ENCODE results near the gene BABAM2. TPM values are rescaled to one million over a fixed set of nuclear protein-coding genes. Genes with fewer than 3 reads are reported as not detected.
A peak's percentile ranks its signal among the peaks of the same experiment; 100 is the strongest.

The BABAM2 gene
- polyA plus RNA-seq, 3 donors = 33.2 to 52.8 (median 49.3) TPM

DNA sequence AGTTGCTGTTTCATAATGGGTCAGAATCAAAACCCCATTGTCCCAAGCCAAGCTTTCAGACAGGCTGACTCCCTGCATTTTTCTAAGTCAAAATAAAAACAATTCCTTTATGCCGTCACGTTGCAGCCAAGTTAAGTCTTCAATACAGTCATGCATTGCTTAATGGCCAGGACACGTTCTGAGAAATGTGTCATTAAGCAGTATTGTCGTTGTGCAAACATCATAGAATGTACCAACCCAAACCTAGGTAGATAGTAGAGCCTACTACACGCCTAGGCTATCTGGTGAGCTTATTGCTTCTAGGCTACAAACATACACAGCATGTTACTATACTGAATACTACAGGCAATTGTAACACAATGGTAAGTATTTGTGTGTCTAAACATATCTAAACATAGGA lies 341.8 kb downstream of the BABAM2 start:
- WGBS (ENCODE audit: insufficient coverage) = 100% methylated on average over 1 of the region's 5 CpGs
- intact Hi-C loops (cut with micrococcal nuclease) = no loop called here
- Histone ChIP-seq H3K27ac (ENCODE audit: low read depth in 1 of 2, low read length in 2 of 2) (no peak overlapping the region), H3K79me2 (ENCODE audit: insufficient read depth, low read length) (no peaks in the 10 kb centered on the region), H3K9me3 (replicated peaks in 1 of 2; ENCODE audit: control insufficient read depth in 1 of 2, insufficient read depth in 1 of 2, low read length in 2 of 2) (no peaks in the 10 kb centered on the region), H3K9ac (ENCODE audit: insufficient read depth, low read length, poor library complexity, severe bottlenecking) (no peak overlapping the region), H3K4me3 (replicated peaks in 1 of 3; ENCODE audit: low read depth in 2 of 3, low read length in 3 of 3) (no peak overlapping the region), H3K36me3 (replicated peaks in 1 of 2; ENCODE audit: control insufficient read depth in 1 of 2, insufficient read depth in 2 of 2, low read length in 2 of 2) (peaks cover 3 to 9% of the 10 kb centered on the region in 2 donors), H4K20me1 (ENCODE audit: insufficient read depth, low read length) (no peaks in the 10 kb centered on the region), H3K27me3 (ENCODE audit: control insufficient read depth in 2 of 2, insufficient read depth in 2 of 2, low read length in 2 of 2) (no peaks in the 10 kb centered on the region), H3K4me2 (replicated peaks; ENCODE audit: extremely low read depth, low read length, poor library complexity, severe bottlenecking) (no peak overlapping the region), H3K4me1 (ENCODE audit: control insufficient read depth in 1 of 2, insufficient read depth in 2 of 2, low read length in 2 of 2) (peaks cover 0 to 3% of the 10 kb centered on the region in 2 donors), H2AFZ (ENCODE audit: insufficient read depth, low read depth, low read length, poor library complexity, severe bottlenecking) (no peak overlapping the region)
- DNase-seq = no peak
- no peak overlapping the region for H3K4me3 Mint-ChIP-seq
- H3K27me3 Mint-ChIP-seq (ENCODE audit: low read depth in 3 of 3) = peaks cover 0 to 1% (median 0%) of the 10 kb centered on the region in 3 donors
- peaks cover 10% of the 10 kb centered on the region for H3K4me1 Mint-ChIP-seq
- peaks cover 21 to 23% of the 10 kb centered on the region in 2 donors for H3K36me3 Mint-ChIP-seq
- TF ChIP-seq, protein P1, sequence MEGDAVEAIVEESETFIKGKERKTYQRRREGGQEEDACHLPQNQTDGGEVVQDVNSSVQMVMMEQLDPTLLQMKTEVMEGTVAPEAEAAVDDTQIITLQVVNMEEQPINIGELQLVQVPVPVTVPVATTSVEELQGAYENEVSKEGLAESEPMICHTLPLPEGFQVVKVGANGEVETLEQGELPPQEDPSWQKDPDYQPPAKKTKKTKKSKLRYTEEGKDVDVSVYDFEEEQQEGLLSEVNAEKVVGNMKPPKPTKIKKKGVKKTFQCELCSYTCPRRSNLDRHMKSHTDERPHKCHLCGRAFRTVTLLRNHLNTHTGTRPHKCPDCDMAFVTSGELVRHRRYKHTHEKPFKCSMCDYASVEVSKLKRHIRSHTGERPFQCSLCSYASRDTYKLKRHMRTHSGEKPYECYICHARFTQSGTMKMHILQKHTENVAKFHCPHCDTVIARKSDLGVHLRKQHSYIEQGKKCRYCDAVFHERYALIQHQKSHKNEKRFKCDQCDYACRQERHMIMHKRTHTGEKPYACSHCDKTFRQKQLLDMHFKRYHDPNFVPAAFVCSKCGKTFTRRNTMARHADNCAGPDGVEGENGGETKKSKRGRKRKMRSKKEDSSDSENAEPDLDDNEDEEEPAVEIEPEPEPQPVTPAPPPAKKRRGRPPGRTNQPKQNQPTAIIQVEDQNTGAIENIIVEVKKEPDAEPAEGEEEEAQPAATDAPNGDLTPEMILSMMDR (IDR thresholded peaks at IDR 0.05) = no peak
- H3K9me3 Mint-ChIP-seq = no peaks in the 10 kb centered on the region
- peak overlapping the region in 1 of 7 donors; percentile 0 for H3K27ac Mint-ChIP-seq

DNA sequence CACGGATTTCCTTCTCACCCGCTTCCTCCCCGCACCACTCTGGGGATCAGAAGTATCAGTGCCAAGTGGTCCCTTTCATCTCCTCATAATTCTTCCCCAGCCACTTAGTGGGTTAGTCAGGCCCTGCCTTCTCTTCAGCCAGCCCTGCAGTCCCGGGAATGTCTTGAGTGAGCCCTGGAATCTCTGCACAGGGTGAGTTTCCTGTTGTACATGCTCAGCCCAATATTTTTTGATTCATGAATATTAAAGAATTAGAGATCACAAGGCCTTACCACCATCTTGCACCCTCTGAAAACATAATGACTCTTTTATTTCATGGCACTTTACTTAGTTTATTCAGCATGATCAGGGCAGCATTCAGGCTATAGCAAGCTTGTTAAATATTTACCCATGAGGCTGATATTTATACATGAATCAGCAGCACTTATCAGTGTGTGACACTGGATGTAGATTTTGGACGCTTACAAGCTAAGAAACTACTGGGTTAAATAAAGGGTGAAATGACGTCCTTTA lies 342.7 kb downstream of the BABAM2 start:
- H3K4me2 ChIP-seq (replicated peaks; ENCODE audit: extremely low read depth, low read length, poor library complexity, severe bottlenecking) = no peak overlapping the region
- 100% methylated on average over 1 of the region's 6 CpGs for WGBS (ENCODE audit: insufficient coverage)
- intact Hi-C loops (cut with micrococcal nuclease) = no loop called here
- Mint-ChIP-seq H3K36me3 (peaks cover 23 to 26% of the 10 kb centered on the region in 2 donors), H3K4me1 (peaks cover 4% of the 10 kb centered on the region), H3K27ac (peak overlapping the region in 1 of 7 donors; percentile 16), H3K27me3 (ENCODE audit: low read depth in 3 of 3) (peaks cover 0 to 2% (median 0%) of the 10 kb centered on the region in 3 donors), H3K9me3 (no peaks in the 10 kb centered on the region), H3K4me3 (no peak overlapping the region)
- H3K27ac ChIP-seq (ENCODE audit: low read depth in 1 of 2, low read length in 2 of 2) = no peak overlapping the region
- peaks cover 5 to 12% of the 10 kb centered on the region in 2 donors for H3K36me3 ChIP-seq (replicated peaks in 1 of 2; ENCODE audit: control insufficient read depth in 1 of 2, insufficient read depth in 2 of 2, low read length in 2 of 2)
- no peak overlapping the region for H3K9ac ChIP-seq (ENCODE audit: insufficient read depth, low read length, poor library complexity, severe bottlenecking)
- H3K79me2 ChIP-seq (ENCODE audit: insufficient read depth, low read length) = no peaks in the 10 kb centered on the region
- no peak overlapping the region for H2AFZ ChIP-seq (ENCODE audit: insufficient read depth, low read depth, low read length, poor library complexity, severe bottlenecking)
- DNase-seq = no peak
- no peak overlapping the region for H3K4me3 ChIP-seq (replicated peaks in 1 of 3; ENCODE audit: low read depth in 2 of 3, low read length in 3 of 3)
- no peaks in the 10 kb centered on the region for H3K27me3 ChIP-seq (ENCODE audit: control insufficient read depth in 2 of 2, insufficient read depth in 2 of 2, low read length in 2 of 2)
- no peaks in the 10 kb centered on the region for H4K20me1 ChIP-seq (ENCODE audit: insufficient read depth, low read length)
- H3K4me1 ChIP-seq (ENCODE audit: control insufficient read depth in 1 of 2, insufficient read depth in 2 of 2, low read length in 2 of 2) = no peaks in the 10 kb centered on the region
- TF ChIP-seq, protein P1 (IDR thresholded peaks at IDR 0.05) = no peak
- H3K9me3 ChIP-seq (replicated peaks in 1 of 2; ENCODE audit: control insufficient read depth in 1 of 2, insufficient read depth in 1 of 2, low read length in 2 of 2) = no peaks in the 10 kb centered on the region
